ENCODE measurements around the gene GAS7. TPM values are rescaled to one million over a fixed set of nuclear protein-coding genes. Genes with fewer than 3 reads are reported as not detected.

The GAS7 gene
- total RNA-seq, 1 experiment from 2014 or later: 4.1 TPM

- TF ChIP-seq ATF3 (IDR thresholded peaks at IDR 0.05): no peak
- TF ChIP-seq ZBTB33 (IDR thresholded peaks at IDR 0.05; ENCODE audit: extremely low read depth, insufficient replicate concordance, low read length): no peak
Observed at GRCh38 chr17:10211666-10212065, 13.3 kb upstream of the GAS7 start (continued).

GRCh38 chr17:10210151-10210574 lies 11.8 kb upstream of the GAS7 start:
- DNase-seq (ENCODE audit: low read depth, low spot score) (no peak), ATAC-seq (no peak; the same call in 1 of the 2 replicates)
- Histone ChIP-seq H3K4me2 (ENCODE audit: low read length) (no peak overlapping the region), H4K20me1 (ENCODE audit: insufficient read depth) (no peaks in the 10 kb centered on the region), H3K27ac (ENCODE audit: low read depth, low read length) (no peak overlapping the region), H3K27me3 (ENCODE audit: insufficient read depth, low read length) (no peaks in the 10 kb centered on the region), H2AFZ (ENCODE audit: low read depth, low read length, poor library complexity, severe bottlenecking) (no peak overlapping the region), H3K9me3 (ENCODE audit: control insufficient read depth in 1 of 2, insufficient read depth in 1 of 2, low read depth in 1 of 2, low read length in 2 of 2) (peaks cover 7 to 8% of the 10 kb centered on the region in 2 experiments; a peak in 1 of 4 replicates), H3K9ac (ENCODE audit: low read length) (no peak overlapping the region), H3K36me3 (ENCODE audit: control insufficient read depth in 1 of 2, insufficient read depth in 2 of 2, low read length in 2 of 2) (no peaks in the 10 kb centered on the region), H3K4me3 (replicated peaks in 1 of 2; ENCODE audit: low read depth in 1 of 2, low read length in 2 of 2) (no peak overlapping the region), H3K79me2 (ENCODE audit: insufficient read depth, low read length) (no peaks in the 10 kb centered on the region), H3K4me1 (ENCODE audit: control insufficient read depth in 1 of 2, insufficient read depth in 2 of 2, low read length in 2 of 2) (peaks cover 5 to 7% of the 10 kb centered on the region in 2 experiments; a peak in 2 of 4 replicates), H3K9me2 (ENCODE audit: insufficient read depth) (no peaks in the 10 kb centered on the region)
- ChIA-PET POLR2A (no interaction called here), RAD21 (ENCODE audit: low non-redundant PET in 1 of 2, low total read pairs in 2 of 2, uncharacterized antibody in 2 of 2, unreplicated experiment in 2 of 2) (interaction anchor here in 1 of 2 experiments (0.7 to 1.1 kb wide), 2 partner anchors 82 to 285 kb away, joined by 3 read pairs; no protein-coding TSS in a partner anchor), CTCF (interaction anchor here (1.1 kb wide), 1 partner anchor 17 kb away, joined by 3 read pairs; no protein-coding TSS in a partner anchor)
- intact Hi-C loops (cut with micrococcal nuclease): no loop called here
- TF ChIP-seq EGR1 (IDR thresholded peaks at IDR 0.05; ENCODE audit: low read depth) (no peak), SP1 (IDR thresholded peaks at IDR 0.05; ENCODE audit: low read depth) (no peak), ZBTB33 (IDR thresholded peaks at IDR 0.05; ENCODE audit: extremely low read depth, insufficient replicate concordance, low read length) (no peak), CBX3 (IDR thresholded peaks at IDR 0.05; ENCODE audit: low read depth) (no peak), POLR2A (IDR thresholded peaks at IDR 0.05; ENCODE audit: borderline replicate concordance, extremely low read depth, insufficient read depth, insufficient read length) (no peak), CTCF (IDR thresholded peaks at IDR 0.05 in 2 of 3, conservative IDR thresholded peaks at IDR 0.05 in 1 of 3; ENCODE audit: borderline replicate concordance in 1 of 3, insufficient read depth in 1 of 3, low read depth in 2 of 3, low read length in 2 of 3) (no peak)
- no TSS peak for BruUV-seq (replicated peaks)

Measured in HCT116 (cell line).